ENCODE measurements around the gene MTAP. TPM values are rescaled to one million over a fixed set of nuclear protein-coding genes. Genes with fewer than 3 reads are reported as not detected.
A peak's percentile ranks its signal among the peaks of the same experiment; 100 is the strongest.

Gene MTAP
- total RNA-seq, 1 experiment from 2014 or later = 61.9 TPM

- no peak for DNase-seq (ENCODE audit: low spot score)
Observed at GRCh38 chr9:21848615-21849014, 46.2 kb downstream of the MTAP start.

GRCh38 chr9:21852754-21853153 lies 50.3 kb downstream of the MTAP start:
- peak; percentile 39 for DNase-seq (ENCODE audit: low spot score)

GRCh38 chr9:21853414-21853813 lies 51.0 kb downstream of the MTAP start:
- peak; percentile 72 for DNase-seq (ENCODE audit: low spot score)

GRCh38 chr9:21854119-21854518 lies 51.7 kb downstream of the MTAP start:
- DNase-seq (ENCODE audit: low spot score) = no peak

- peak; percentile 84 for DNase-seq (ENCODE audit: low spot score)
Observed at GRCh38 chr9:21854594-21854993, 52.2 kb downstream of the MTAP start.

- DNase-seq (ENCODE audit: low spot score) = no peak
Observed at GRCh38 chr9:21856301-21857094, 54.1 kb downstream of the MTAP start.

GRCh38 chr9:21862871-21863270 lies 60.4 kb downstream of the MTAP start:
- DNase-seq (ENCODE audit: low spot score) = no peak

- no peak for DNase-seq (ENCODE audit: low spot score)
Observed at GRCh38 chr9:21864505-21864904, 62.1 kb downstream of the MTAP start.

GRCh38 chr9:21866302-21866701 lies 63.9 kb downstream of the MTAP start:
- DNase-seq (ENCODE audit: low spot score) = no peak

GRCh38 chr9:21871256-21871975 lies 69.0 kb downstream of the MTAP start:
- no peak for DNase-seq (ENCODE audit: low spot score)

GRCh38 chr9:21872696-21873095 lies 70.3 kb downstream of the MTAP start:
- no peak for DNase-seq (ENCODE audit: low spot score)

GRCh38 chr9:21873540-21874221 lies 71.2 kb downstream of the MTAP start:
- DNase-seq (ENCODE audit: low spot score) = peak; percentile 52

GRCh38 chr9:21875893-21876292 lies 73.5 kb downstream of the MTAP start:
- no peak for DNase-seq (ENCODE audit: low spot score)

- DNase-seq (ENCODE audit: low spot score) = peak; percentile 34
Observed at GRCh38 chr9:21883642-21884041, 81.2 kb downstream of the MTAP start.

GRCh38 chr9:21889673-21890072 lies 87.2 kb downstream of the MTAP start:
- DNase-seq (ENCODE audit: low spot score) = no peak

GRCh38 chr9:21890696-21891095 lies 88.3 kb downstream of the MTAP start:
- DNase-seq (ENCODE audit: low spot score) = no peak

GRCh38 chr9:21901546-21901945 lies 99.1 kb downstream of the MTAP start:
- DNase-seq (ENCODE audit: low spot score) = no peak

GRCh38 chr9:21902136-21902535 lies 99.7 kb downstream of the MTAP start:
- no peak for DNase-seq (ENCODE audit: low spot score)

- DNase-seq (ENCODE audit: low spot score) = no peak
Observed at GRCh38 chr9:21903380-21903965, 101.0 kb downstream of the MTAP start.

- DNase-seq (ENCODE audit: low spot score) = no peak
Observed at GRCh38 chr9:21904371-21904770, 101.9 kb downstream of the MTAP start.

- peak; percentile 50 for DNase-seq (ENCODE audit: low spot score)
Observed at GRCh38 chr9:21904776-21905175, 102.3 kb downstream of the MTAP start.

GRCh38 chr9:21906213-21906612 lies 103.8 kb downstream of the MTAP start:
- DNase-seq (ENCODE audit: low spot score) = no peak

All from HT-29 (cell line).